Activated B cell treated with CpG ODN at 0.5 μM for 24 hours (primary cell): ENCODE data around the gene SPATA18. TPM values are rescaled to one million over a fixed set of nuclear protein-coding genes. Genes with fewer than 3 reads are reported as not detected.

ENCODE experiments used
- ATAC-seq: fragments of 200-7000 bp; cut with Tn5 transposase; one replicate; pipeline ENCODE4 v1.10.0; 2021; ENCODE audit warnings: low read depth, mild to moderate bottlenecking, moderate library complexity
- CTCF ChIA-PET: fragments of 350-600 bp; sonication (Branson Sonifier 250); formaldehyde crosslinking; loops from one replicate; lab custom pipeline; 2021; ENCODE audit warnings: antibody characterized with exemption; lab: Charles Lee
- POLR2A ChIA-PET: fragments of 350-600 bp; sonication (Branson Sonifier 250); formaldehyde crosslinking; loops from one replicate; lab custom pipeline; 2021; ENCODE audit warnings: antibody characterized with exemption; lab: Charles Lee
- DNase-seq: peaks from one replicate; pipeline ENCODE4 v3.0.0; 2022
- H3K27ac Mint-ChIP-seq: one replicate; pipeline ENCODE4 v1.8.0; 2020; ENCODE audit warnings: mixed read lengths
- H3K27me3 Mint-ChIP-seq: one replicate; pipeline ENCODE4 v1.8.0; 2021; ENCODE audit warnings: mixed read lengths
- H3K36me3 Mint-ChIP-seq: one replicate; pipeline ENCODE4 v1.8.0; 2021; ENCODE audit warnings: low read depth, mixed read lengths
- H3K4me1 Mint-ChIP-seq: one replicate; pipeline ENCODE4 v1.8.0; 2021; ENCODE audit warnings: mixed read lengths
- H3K4me3 Mint-ChIP-seq: one replicate; pipeline ENCODE4 v1.8.0; 2020; ENCODE audit warnings: mild to moderate bottlenecking, mixed read lengths
- H3K9me3 Mint-ChIP-seq: one replicate; pipeline ENCODE4 v1.8.0; 2020; ENCODE audit warnings: mixed read lengths
- intact Hi-C: fragments of 100-400 bp; cut with micrococcal nuclease; formaldehyde crosslinking; loops from one replicate; pipeline ENCODE4 v1.15.1; 2024
- total RNA-seq: library from RNA; stranded (reverse); gene quantifications from 2 replicates; pipeline ENCODE4 v1.2.3, GENCODE V29; 2022
- TF ChIP-seq, protein P1 (sequence below): fragments of 200-600 bp; IDR thresholded peaks from one replicate; pipeline ENCODE4 v1.8.0; 2022; ENCODE audit warnings: antibody characterized with exemption, mild to moderate bottlenecking

SPATA18 gene, protein sequence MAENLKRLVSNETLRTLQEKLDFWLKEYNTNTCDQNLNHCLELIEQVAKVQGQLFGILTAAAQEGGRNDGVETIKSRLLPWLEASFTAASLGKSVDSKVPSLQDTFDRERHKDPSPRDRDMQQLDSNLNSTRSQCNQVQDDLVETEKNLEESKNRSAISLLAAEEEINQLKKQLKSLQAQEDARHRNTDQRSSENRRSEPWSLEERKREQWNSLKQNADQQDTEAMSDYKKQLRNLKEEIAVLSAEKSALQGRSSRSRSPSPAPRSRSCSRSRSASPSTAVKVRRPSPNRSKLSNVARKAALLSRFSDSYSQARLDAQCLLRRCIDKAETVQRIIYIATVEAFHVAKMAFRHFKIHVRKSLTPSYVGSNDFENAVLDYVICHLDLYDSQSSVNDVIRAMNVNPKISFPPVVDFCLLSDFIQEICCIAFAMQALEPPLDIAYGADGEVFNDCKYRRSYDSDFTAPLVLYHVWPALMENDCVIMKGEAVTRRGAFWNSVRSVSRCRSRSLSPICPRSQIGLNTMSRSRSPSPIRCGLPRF
- 1.9 and 2.8 TPM in 2 replicates for total RNA-seq

DNA sequence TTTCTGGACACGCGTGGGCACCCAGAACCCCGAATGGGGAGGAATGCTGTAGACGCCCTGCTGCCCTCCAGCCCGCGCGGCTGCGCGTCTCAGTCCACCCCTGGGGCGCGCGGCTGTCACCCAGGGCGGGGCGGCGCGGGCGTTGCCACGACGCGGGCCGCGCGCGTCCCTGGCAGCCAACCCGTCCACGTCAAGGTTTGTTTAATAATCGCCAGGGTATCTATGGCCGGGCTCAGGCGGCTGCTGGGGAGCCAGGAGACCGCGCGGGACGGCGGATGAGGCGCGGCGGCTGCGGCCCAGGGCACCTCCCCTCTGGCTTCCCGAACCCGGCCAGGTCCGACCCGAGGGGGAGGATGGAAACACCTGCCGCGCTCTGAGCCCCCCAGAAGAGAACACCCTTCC lies at the start of gene SPATA18:
TSS of gene SPATA18 (plus strand) at position 92 of the 402 bp plus-strand sequence. CDS start 401 bp downstream, outside the sequence.
- ChIA-PET CTCF (no interaction called here), POLR2A (interaction anchor here (1.7 to 2.3 kb wide), 2 partner anchors 13 to 208 kb away, joined by 5 to 9 read pairs; partner anchors contain the start of genes DCUN1D4 and SGCB)
- no peak for DNase-seq
- H3K36me3 Mint-ChIP-seq, result no peaks in the 10 kb centered on the region
- TF ChIP-seq, protein P1, sequence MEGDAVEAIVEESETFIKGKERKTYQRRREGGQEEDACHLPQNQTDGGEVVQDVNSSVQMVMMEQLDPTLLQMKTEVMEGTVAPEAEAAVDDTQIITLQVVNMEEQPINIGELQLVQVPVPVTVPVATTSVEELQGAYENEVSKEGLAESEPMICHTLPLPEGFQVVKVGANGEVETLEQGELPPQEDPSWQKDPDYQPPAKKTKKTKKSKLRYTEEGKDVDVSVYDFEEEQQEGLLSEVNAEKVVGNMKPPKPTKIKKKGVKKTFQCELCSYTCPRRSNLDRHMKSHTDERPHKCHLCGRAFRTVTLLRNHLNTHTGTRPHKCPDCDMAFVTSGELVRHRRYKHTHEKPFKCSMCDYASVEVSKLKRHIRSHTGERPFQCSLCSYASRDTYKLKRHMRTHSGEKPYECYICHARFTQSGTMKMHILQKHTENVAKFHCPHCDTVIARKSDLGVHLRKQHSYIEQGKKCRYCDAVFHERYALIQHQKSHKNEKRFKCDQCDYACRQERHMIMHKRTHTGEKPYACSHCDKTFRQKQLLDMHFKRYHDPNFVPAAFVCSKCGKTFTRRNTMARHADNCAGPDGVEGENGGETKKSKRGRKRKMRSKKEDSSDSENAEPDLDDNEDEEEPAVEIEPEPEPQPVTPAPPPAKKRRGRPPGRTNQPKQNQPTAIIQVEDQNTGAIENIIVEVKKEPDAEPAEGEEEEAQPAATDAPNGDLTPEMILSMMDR, result no peak
- H3K27ac Mint-ChIP-seq, result peak within 1 kb of the TSS; percentile 51
- intact Hi-C loops, result loop anchor here (1.0 to 5.0 kb wide), 3 partner anchors 13 to 811 kb away; partner anchors contain the start of genes RASL11B and SGCB
- no peaks in the 10 kb centered on the region for H3K9me3 Mint-ChIP-seq
- ATAC-seq, result peak; percentile 75
- H3K4me1 Mint-ChIP-seq, result peaks cover 26% of the 10 kb centered on the region
- H3K27me3 Mint-ChIP-seq, result peaks cover 41% of the 10 kb centered on the region
- H3K4me3 Mint-ChIP-seq, result peak within 1 kb of the TSS; percentile 88

DNA sequence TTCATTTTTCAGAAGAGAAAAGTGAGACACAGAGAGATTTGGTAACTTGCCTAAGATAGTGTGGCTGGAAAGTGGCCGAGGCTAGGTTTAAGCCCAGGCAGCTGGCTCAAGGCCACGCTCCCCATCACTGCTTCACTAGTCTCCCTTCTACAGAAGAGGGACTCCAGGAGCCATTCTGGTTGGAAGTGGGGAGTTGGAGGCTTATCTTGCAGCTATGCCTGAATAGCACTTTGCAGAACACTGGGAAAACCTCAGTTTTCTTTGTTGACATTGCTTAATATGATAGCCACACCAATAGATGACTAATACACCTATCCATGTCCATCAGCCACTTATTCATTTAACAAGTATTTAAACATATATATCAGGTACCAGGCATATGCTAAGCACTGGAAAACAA lies 49.5 kb upstream of the SPATA18 start:
- H3K27me3 Mint-ChIP-seq, result no peaks in the 10 kb centered on the region
- intact Hi-C loops, result no loop called here
- no peaks in the 10 kb centered on the region for H3K36me3 Mint-ChIP-seq
- H3K9me3 Mint-ChIP-seq, result no peaks in the 10 kb centered on the region
- no peak for ATAC-seq
- TF ChIP-seq, protein P1, result no peak
- H3K4me1 Mint-ChIP-seq, result no peaks in the 10 kb centered on the region
- no peak for DNase-seq
- CTCF ChIA-PET, result no interaction called here
- POLR2A ChIA-PET, result no interaction called here
- no peak overlapping the region for H3K27ac Mint-ChIP-seq
- no peak overlapping the region for H3K4me3 Mint-ChIP-seq

DNA sequence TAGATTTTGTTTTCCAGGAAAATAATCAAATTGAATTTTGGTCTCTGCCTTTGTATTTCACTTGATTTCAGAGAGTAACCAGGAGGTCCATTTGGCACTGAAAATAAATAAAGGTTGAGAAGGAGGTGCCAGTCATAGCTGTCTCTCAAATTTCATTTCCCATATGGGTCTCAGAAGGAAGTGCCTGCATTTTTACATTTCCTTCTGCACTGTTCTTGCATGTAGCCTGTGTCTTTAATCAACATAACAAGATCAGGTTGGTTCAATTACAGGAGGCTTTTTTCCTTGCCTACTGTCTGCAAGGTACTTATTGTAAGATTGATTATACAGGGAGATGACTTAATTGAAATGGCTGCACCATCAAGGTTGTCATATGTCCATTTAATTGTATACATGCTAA lies 46.7 kb upstream of the SPATA18 start:
- DNase-seq (no peak), ATAC-seq (no peak)
- no peak overlapping the region for H3K27ac Mint-ChIP-seq
- CTCF ChIA-PET, result no interaction called here
- no peaks in the 10 kb centered on the region for H3K36me3 Mint-ChIP-seq
- no peaks in the 10 kb centered on the region for H3K9me3 Mint-ChIP-seq
- no peak overlapping the region for H3K4me3 Mint-ChIP-seq
- POLR2A ChIA-PET, result no interaction called here
- H3K27me3 Mint-ChIP-seq, result no peaks in the 10 kb centered on the region
- intact Hi-C loops, result no loop called here
- no peaks in the 10 kb centered on the region for H3K4me1 Mint-ChIP-seq
- TF ChIP-seq, protein P1, result no peak

DNA sequence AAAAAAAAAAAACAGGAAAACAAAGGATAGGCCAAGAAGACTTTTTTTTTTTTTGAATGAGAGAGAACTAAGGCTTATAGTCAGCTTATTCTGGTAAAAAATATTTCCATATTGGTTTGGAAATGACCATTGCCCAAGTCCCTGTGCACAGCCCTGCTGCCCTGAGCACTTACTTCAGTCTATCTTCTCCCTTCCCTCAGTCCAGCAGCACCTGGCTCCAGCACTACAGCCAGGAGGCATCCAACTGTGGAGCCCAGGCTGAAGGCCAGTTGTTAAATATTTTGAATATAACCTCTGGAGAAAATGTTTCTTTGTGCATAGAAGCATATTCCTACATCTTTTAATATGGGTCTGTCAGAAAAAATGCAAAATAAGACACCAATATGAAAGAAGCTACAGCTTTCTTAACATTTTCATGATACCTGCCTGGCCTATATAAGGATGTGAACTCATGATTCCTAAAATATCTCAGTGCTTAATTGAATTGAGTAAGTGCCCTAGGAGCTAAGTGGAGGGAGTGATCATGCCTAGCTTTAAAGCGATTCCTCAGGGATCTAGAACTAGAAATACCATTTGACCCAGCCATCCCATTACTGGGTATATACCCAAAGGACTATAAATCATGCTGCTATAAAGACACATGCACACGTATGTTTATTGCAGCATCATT lies 45.4 kb upstream of the SPATA18 start:
- ATAC-seq, result no peak
- Mint-ChIP-seq H3K36me3 (no peaks in the 10 kb centered on the region), H3K4me1 (no peaks in the 10 kb centered on the region), H3K27ac (no peak overlapping the region), H3K9me3 (no peaks in the 10 kb centered on the region), H3K4me3 (no peak overlapping the region), H3K27me3 (no peaks in the 10 kb centered on the region)
- ChIA-PET POLR2A (no interaction called here), CTCF (no interaction called here)
- TF ChIP-seq, protein P1, result no peak
- intact Hi-C loops, result no loop called here
- no peak for DNase-seq

DNA sequence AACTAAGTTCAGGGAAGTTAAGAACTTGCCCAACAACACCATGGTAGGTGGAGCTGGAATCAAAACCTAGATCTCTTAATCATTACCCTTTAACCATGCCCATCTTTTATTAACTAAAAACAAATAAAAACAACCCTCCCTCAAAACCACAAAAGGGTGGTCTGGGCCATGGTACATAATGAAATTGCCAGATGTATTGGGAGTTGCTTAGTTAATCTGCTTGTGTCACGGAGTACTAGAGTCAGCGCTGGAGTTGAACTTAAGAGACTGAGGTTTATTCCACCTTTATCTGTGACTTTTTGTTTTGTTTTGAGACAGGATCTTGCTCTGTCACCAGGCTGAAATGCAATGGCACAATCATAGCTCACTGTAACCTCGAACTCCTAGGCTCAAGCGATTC lies 44.2 kb upstream of the SPATA18 start:
- no peak for DNase-seq
- TF ChIP-seq, protein P1, result no peak
- CTCF ChIA-PET, result no interaction called here
- intact Hi-C loops, result no loop called here
- no peaks in the 10 kb centered on the region for H3K4me1 Mint-ChIP-seq
- ATAC-seq, result no peak
- no peak overlapping the region for H3K4me3 Mint-ChIP-seq
- H3K9me3 Mint-ChIP-seq, result no peaks in the 10 kb centered on the region
- H3K36me3 Mint-ChIP-seq, result no peaks in the 10 kb centered on the region
- POLR2A ChIA-PET, result interaction anchor here (1.0 kb wide), 1 partner anchor 9 kb away, joined by 3 read pairs; no protein-coding TSS in a partner anchor
- no peak overlapping the region for H3K27ac Mint-ChIP-seq
- no peaks in the 10 kb centered on the region for H3K27me3 Mint-ChIP-seq
